Heart left ventricle (tissue), 13 donors: ENCODE measurements around the gene CMPK2.

Source experiments
- CTCF ChIP-seq, 12 donors: fragments of 200-600 bp; sonication (generic) in 4 of 12; IDR thresholded peaks; one replicate each; pipeline versions ENCODE4 v1.5.0 to v1.8.0; 2018 to 2022; ENCODE audit warnings: antibody characterized with exemption in 12 of 12, mild to moderate bottlenecking in 5 of 12
- POLR2A ChIP-seq, 2 donors: fragments of 450-650 bp; IDR thresholded peaks; one replicate each; pipeline ENCODE4 v1.6.1; 2017; ENCODE audit warnings: antibody characterized with exemption in 2 of 2, mild to moderate bottlenecking in 2 of 2, moderate library complexity in 2 of 2
- donor health status: ischemic (EF 13 %, LVEDD 7.1; RV severe dilation, severe dysfunction).
- donor health status: DM: no; HTN: yes; CAD: no.
- donor health status: DM: no; HTN: no; CAD: no.
- donor health status: ischemic (EF 25% LVEDD 6.9; RV normal size, moderate dysfunction).
- donor health status: ischemic (EF 25% LVEDD 5.7; RV mildly dilated, moderate dysfunction).
- donor health status: ischemic (EF 35%, LVEDD 5.7; RV mildly dilated, moderate dysfunction).
- donor health status: nonischemic (EF 11% LVEDD 7.7; RV severe dilation, severe dysfunction).
- donor health status: DM: yes; HTN: yes; CAD: no.
- donor health status: PGD.
- donor health status: ischemic (EF 29% LVEDD 5.4; RV normal size, mild dysfunction).
- donor health status: nonischemic (EF 23%, LVEDD 6.1; RV moderate dilation, normal function).

GRCh38 chr2:6834163-6834562, 31.5 kb downstream of the CMPK2 start:
- TF ChIP-seq CTCF (IDR thresholded peaks at IDR 0.05) (no peak), POLR2A (IDR thresholded peaks at IDR 0.05) (no peak)
